OCI-LY7 (cell line): ENCODE results near the gene ADCY5.

ENCODE experiments used
- CTCF ChIP-seq: fragments of 200-600 bp; sonication (generic); conservative IDR thresholded peaks from 2 replicates; pipeline ENCODE4 v1.5.1; 2014; ENCODE audit warnings: mild to moderate bottlenecking, antibody characterized with exemption, low read length, moderate library complexity, mixed read lengths
- EZH2phosphoT487 ChIP-seq: fragments of 200-600 bp; sonication (generic); IDR thresholded peaks from 2 replicates; pipeline ENCODE4 v1.6.1; 2018; ENCODE audit warnings: low read depth, borderline replicate concordance, mild to moderate bottlenecking, mixed run types, antibody characterized with exemption, low read length, moderate library complexity, mixed read lengths

- TF ChIP-seq CTCF: no peak
- TF ChIP-seq EZH2phosphoT487: no peak
Observed at GRCh38 chr3:123379041-123379830, 69.7 kb downstream of the ADCY5 start.
